ENCODE measurements around the gene CAMK1G. TPM values are rescaled to one million over a fixed set of nuclear protein-coding genes. Genes with fewer than 3 reads are reported as not detected.

The CAMK1G gene
- total RNA-seq = not detected in 2 replicates

- Mint-ChIP-seq H3K36me3 (ENCODE audit: low read depth) (no peaks in the 10 kb centered on the region), H3K4me1 (ENCODE audit: low read depth) (peaks cover 2% of the 10 kb centered on the region), H3K27me3 (ENCODE audit: low read depth) (peaks cover 15% of the 10 kb centered on the region), H3K27ac (no peak within 1 kb of the TSS), H3K9me3 (no peaks in the 10 kb centered on the region), H3K4me3 (ENCODE audit: low read depth) (no peak within 1 kb of the TSS)
- DNase-seq (ENCODE audit: low spot score) = no peak
- intact Hi-C loops (cut with micrococcal nuclease) = no loop called here
Observed at GRCh38 chr1:209583408-209583807, at the start of gene CAMK1G. Gene CAMK1G, plus strand, starts transcription at chr1:209583714. Its CDS starts 11,270 bp downstream, at chr1:209594984.

GRCh38 chr1:209534496-209535250 lies 48.8 kb upstream of the CAMK1G start:
- no peaks in the 10 kb centered on the region for H3K9me3 Mint-ChIP-seq
- intact Hi-C loops (cut with micrococcal nuclease) = no loop called here
- H3K4me3 Mint-ChIP-seq (ENCODE audit: low read depth) = no peak overlapping the region
- DNase-seq (ENCODE audit: low spot score) = no peak
- H3K36me3 Mint-ChIP-seq (ENCODE audit: low read depth) = no peaks in the 10 kb centered on the region
- H3K27ac Mint-ChIP-seq = no peak overlapping the region
- peaks cover 44% of the 10 kb centered on the region for H3K27me3 Mint-ChIP-seq (ENCODE audit: low read depth)
- no peaks in the 10 kb centered on the region for H3K4me1 Mint-ChIP-seq (ENCODE audit: low read depth)

GRCh38 chr1:209536843-209537242 lies 46.7 kb upstream of the CAMK1G start:
- no peaks in the 10 kb centered on the region for H3K4me1 Mint-ChIP-seq (ENCODE audit: low read depth)
- no peaks in the 10 kb centered on the region for H3K36me3 Mint-ChIP-seq (ENCODE audit: low read depth)
- no peak overlapping the region for H3K27ac Mint-ChIP-seq
- no peak overlapping the region for H3K4me3 Mint-ChIP-seq (ENCODE audit: low read depth)
- DNase-seq (ENCODE audit: low spot score) = no peak
- intact Hi-C loops (cut with micrococcal nuclease) = no loop called here
- H3K9me3 Mint-ChIP-seq = no peaks in the 10 kb centered on the region
- peaks cover 43% of the 10 kb centered on the region for H3K27me3 Mint-ChIP-seq (ENCODE audit: low read depth)

DNA sequence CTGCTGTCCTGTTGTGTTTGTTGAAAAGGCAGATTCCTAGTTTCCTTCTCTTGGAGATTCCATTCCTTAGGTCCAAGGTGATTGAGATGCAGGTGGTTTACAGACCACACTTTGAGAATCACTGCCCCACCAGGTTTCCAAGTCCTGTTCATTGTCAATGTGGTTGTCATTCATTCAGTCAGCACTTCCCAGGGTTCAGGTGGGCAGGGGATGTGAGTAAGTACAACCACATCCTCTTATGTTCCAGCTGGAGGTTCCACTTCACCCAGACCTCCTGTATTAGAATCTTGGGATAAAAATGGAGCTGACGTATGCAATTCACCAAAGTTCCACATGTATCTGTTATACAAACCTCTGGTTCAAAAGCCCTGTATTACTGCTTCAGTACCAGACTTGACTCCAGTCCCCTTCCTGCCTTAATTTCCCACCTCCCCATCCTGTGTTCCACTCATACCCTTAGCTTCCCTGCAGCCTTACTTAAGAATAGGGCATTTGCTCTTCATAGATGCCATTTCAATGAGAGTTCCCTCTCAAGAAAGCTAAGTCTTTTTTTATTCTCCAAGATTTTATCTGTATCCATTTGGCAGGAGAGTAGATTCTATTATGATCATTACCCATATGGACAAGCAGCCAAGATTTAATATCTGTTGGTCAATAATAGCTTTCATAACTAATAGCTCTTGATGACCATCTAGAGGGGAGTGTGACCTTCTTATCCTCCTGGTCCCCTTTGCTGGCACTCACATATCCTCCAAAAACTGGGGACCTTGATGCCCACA lies 46.0 kb upstream of the CAMK1G start:
- Mint-ChIP-seq H3K4me3 (ENCODE audit: low read depth) (no peak overlapping the region), H3K4me1 (ENCODE audit: low read depth) (peaks cover 2% of the 10 kb centered on the region), H3K27ac (no peak overlapping the region), H3K9me3 (no peaks in the 10 kb centered on the region), H3K27me3 (ENCODE audit: low read depth) (peaks cover 46% of the 10 kb centered on the region), H3K36me3 (ENCODE audit: low read depth) (no peaks in the 10 kb centered on the region)
- no peak for DNase-seq (ENCODE audit: low spot score)
- intact Hi-C loops (cut with micrococcal nuclease) = no loop called here

DNA sequence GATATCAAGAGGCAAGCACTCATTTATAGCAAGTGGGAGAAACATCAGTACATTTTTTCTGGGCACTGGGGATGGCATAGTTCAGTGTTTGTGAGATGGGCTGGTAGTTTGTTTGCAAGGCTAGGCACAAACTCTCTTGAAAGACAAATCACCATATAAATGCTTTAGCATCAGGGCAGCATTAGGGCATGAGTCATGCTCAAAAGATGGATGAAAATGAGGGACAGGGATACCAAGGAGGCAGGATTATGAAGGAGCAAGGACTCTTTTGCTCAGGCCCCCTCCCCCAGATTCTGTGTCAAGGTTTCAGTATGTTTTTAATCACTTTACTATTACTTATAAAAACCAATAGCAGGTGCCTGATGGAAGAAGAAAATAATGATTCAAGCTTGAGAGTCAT lies 43.9 kb upstream of the CAMK1G start:
- Mint-ChIP-seq H3K4me1 (ENCODE audit: low read depth) (peaks cover 7% of the 10 kb centered on the region), H3K9me3 (no peaks in the 10 kb centered on the region), H3K27ac (no peak overlapping the region), H3K36me3 (ENCODE audit: low read depth) (no peaks in the 10 kb centered on the region), H3K27me3 (ENCODE audit: low read depth) (peaks cover 45% of the 10 kb centered on the region), H3K4me3 (ENCODE audit: low read depth) (no peak overlapping the region)
- intact Hi-C loops (cut with micrococcal nuclease) = no loop called here
- no peak for DNase-seq (ENCODE audit: low spot score)

DNA sequence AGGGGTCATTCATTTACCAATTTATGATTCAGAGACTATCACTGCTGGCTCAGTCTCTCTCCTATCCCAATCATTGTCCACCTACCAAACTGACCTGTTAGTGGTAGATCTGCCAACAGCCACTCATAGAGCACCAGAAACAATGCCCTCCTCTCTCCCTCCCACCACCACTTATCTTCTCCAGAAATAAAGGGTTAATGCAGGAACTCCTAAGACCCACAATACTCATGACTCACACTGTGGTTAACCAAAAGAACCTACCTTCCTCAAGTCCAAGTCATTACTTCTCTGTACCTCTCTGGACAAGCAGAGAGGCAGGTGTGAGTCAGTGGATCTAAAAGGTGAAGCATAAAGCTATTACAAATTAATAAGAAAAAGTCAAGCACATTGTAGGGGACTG lies 40.9 kb upstream of the CAMK1G start:
- Mint-ChIP-seq H3K36me3 (ENCODE audit: low read depth) (no peaks in the 10 kb centered on the region), H3K27ac (no peak overlapping the region), H3K9me3 (no peaks in the 10 kb centered on the region), H3K27me3 (ENCODE audit: low read depth) (peaks cover 39% of the 10 kb centered on the region), H3K4me1 (ENCODE audit: low read depth) (peaks cover 7% of the 10 kb centered on the region), H3K4me3 (ENCODE audit: low read depth) (no peak overlapping the region)
- no peak for DNase-seq (ENCODE audit: low spot score)
- intact Hi-C loops (cut with micrococcal nuclease) = no loop called here

GRCh38 chr1:209544098-209544497 lies 39.4 kb upstream of the CAMK1G start:
- DNase-seq (ENCODE audit: low spot score) = no peak
- Mint-ChIP-seq H3K9me3 (no peaks in the 10 kb centered on the region), H3K4me3 (ENCODE audit: low read depth) (no peak overlapping the region), H3K27ac (no peak overlapping the region), H3K27me3 (ENCODE audit: low read depth) (peaks cover 27% of the 10 kb centered on the region), H3K4me1 (ENCODE audit: low read depth) (peaks cover 7% of the 10 kb centered on the region), H3K36me3 (ENCODE audit: low read depth) (no peaks in the 10 kb centered on the region)
- intact Hi-C loops (cut with micrococcal nuclease) = no loop called here

- Mint-ChIP-seq H3K9me3 (no peaks in the 10 kb centered on the region), H3K36me3 (ENCODE audit: low read depth) (no peaks in the 10 kb centered on the region), H3K4me1 (ENCODE audit: low read depth) (peaks cover 7% of the 10 kb centered on the region), H3K4me3 (ENCODE audit: low read depth) (no peak overlapping the region), H3K27ac (no peak overlapping the region), H3K27me3 (ENCODE audit: low read depth) (peaks cover 21% of the 10 kb centered on the region)
- DNase-seq (ENCODE audit: low spot score) = no peak
- intact Hi-C loops (cut with micrococcal nuclease) = no loop called here
Observed at GRCh38 chr1:209545423-209545822, 38.1 kb upstream of the CAMK1G start.

GRCh38 chr1:209546390-209547085 lies 37.0 kb upstream of the CAMK1G start:
- H3K4me3 Mint-ChIP-seq (ENCODE audit: low read depth) = no peak overlapping the region

GRCh38 chr1:209547626-209548025 lies 35.9 kb upstream of the CAMK1G start:
- DNase-seq (ENCODE audit: low spot score) = no peak
- H3K4me3 Mint-ChIP-seq (ENCODE audit: low read depth) = no peak overlapping the region
- no peaks in the 10 kb centered on the region for H3K36me3 Mint-ChIP-seq (ENCODE audit: low read depth)
- intact Hi-C loops (cut with micrococcal nuclease) = no loop called here
- peaks cover 20% of the 10 kb centered on the region for H3K27me3 Mint-ChIP-seq (ENCODE audit: low read depth)
- H3K9me3 Mint-ChIP-seq = no peaks in the 10 kb centered on the region
- H3K27ac Mint-ChIP-seq = no peak overlapping the region
- peaks cover 3% of the 10 kb centered on the region for H3K4me1 Mint-ChIP-seq (ENCODE audit: low read depth)

More at GRCh38 chr1:209546390-209547085, 37.0 kb upstream of the CAMK1G start:
- DNase-seq (ENCODE audit: low spot score) = no peak
- H3K36me3 Mint-ChIP-seq (ENCODE audit: low read depth) = no peaks in the 10 kb centered on the region
- peaks cover 18% of the 10 kb centered on the region for H3K27me3 Mint-ChIP-seq (ENCODE audit: low read depth)
- H3K27ac Mint-ChIP-seq = no peak overlapping the region
- H3K9me3 Mint-ChIP-seq = no peaks in the 10 kb centered on the region
- peaks cover 7% of the 10 kb centered on the region for H3K4me1 Mint-ChIP-seq (ENCODE audit: low read depth)
- intact Hi-C loops (cut with micrococcal nuclease) = no loop called here

DNA sequence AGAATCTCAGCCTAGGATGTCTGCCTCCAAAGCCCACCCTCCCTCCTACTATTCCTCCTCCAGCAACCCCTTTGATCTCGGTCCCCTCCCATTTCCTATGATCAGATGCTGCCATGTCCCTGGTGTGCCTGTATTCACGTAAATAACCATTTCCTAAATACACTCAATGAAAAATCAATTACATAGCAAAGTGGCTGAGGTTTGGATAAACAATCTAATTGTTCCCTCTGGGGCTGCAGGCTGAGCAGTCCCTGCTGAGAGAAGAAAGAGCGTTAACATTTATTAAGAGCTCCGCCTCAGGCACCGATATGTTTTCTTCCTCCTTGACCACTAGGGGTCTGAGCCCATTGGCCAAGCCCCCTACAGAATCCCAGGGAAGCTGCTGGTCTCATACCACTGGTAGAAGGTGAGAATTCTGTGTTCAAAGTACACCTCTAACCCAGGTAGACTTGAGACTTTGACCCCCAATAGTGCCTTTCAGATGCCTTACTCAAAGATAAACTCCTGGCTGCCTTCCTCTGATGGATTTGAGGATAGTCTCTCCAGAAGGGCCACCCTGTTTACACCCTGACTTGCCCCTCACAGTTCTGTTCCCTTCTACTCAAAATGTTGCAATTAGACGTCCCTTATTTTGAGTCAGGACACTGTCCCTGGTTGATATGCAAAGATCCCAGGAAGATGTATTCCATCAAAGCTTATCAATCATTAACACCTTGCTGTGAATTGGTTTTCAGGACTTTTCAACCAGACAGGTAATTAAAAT lies 33.9 kb upstream of the CAMK1G start:
- Mint-ChIP-seq H3K4me1 (ENCODE audit: low read depth) (no peaks in the 10 kb centered on the region), H3K4me3 (ENCODE audit: low read depth) (no peak overlapping the region), H3K9me3 (no peaks in the 10 kb centered on the region), H3K27me3 (ENCODE audit: low read depth) (peaks cover 20% of the 10 kb centered on the region), H3K36me3 (ENCODE audit: low read depth) (no peaks in the 10 kb centered on the region), H3K27ac (no peak overlapping the region)
- no peak for DNase-seq (ENCODE audit: low spot score)
- intact Hi-C loops (cut with micrococcal nuclease) = no loop called here

DNA sequence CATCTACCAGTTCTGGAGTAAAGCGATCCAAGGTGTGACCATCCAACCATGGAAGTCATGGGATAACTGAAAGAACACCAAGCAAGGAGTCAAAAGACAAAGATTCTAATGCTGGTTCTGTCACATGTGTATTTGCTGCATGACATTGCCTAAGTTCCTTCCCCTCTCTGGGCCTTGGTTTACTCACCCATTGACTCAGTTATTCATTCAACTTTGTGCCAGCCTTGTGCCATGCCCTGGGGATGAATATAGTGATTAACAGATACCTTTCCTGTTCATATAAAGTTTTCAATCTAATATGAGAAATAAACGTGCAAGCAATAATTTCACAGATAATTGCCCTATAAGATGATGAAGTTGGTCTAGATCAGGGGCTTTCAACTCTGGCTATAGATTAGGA lies 33.0 kb upstream of the CAMK1G start:
- Mint-ChIP-seq H3K9me3 (no peaks in the 10 kb centered on the region), H3K27ac (no peak overlapping the region), H3K4me3 (ENCODE audit: low read depth) (no peak overlapping the region), H3K4me1 (ENCODE audit: low read depth) (no peaks in the 10 kb centered on the region), H3K27me3 (ENCODE audit: low read depth) (peaks cover 13% of the 10 kb centered on the region), H3K36me3 (ENCODE audit: low read depth) (no peaks in the 10 kb centered on the region)
- intact Hi-C loops (cut with micrococcal nuclease) = no loop called here
- no peak for DNase-seq (ENCODE audit: low spot score)

All from activated T-helper 2 cell treated with anti-CD3 and anti-CD28 coated beads, Interferon-gamma antibody, Interleukin-2, Interleukin-4, amounts not matched to agents 10 μg/mL and 5 μg/mL and 100 μg/mL, durations not matched to agents 14 hours and 24 hours and 36 hours (primary cell).